LHCN-M2 (cell line): ENCODE data around the gene ZNF778. TPM values are rescaled to one million over a fixed set of nuclear protein-coding genes. Genes with fewer than 3 reads are reported as not detected.
"Not testable (repeated sequence)": the region's sequence is repeated elsewhere in the genome, so short reads cannot be mapped to it uniquely, and the experiment has no call there.

Experiments
- DNase-seq: peaks from one replicate; pipeline ENCODE4 v3.0.0-alpha.2; 2012; ENCODE audit warnings: low read depth
- total RNA-seq: library from RNA; depleted of rRNA; stranded (reverse); fragments of >200 nt; gene quantifications from 2 replicates; pipeline ENCODE4 v1.2.3, GENCODE V29; 2014

ZNF778 gene
- total RNA-seq, 1 experiment from 2014 or later = 7.6 TPM

GRCh38 chr16:89210904-89211515 lies 6.5 kb upstream of the ZNF778 start:
- no peak for DNase-seq

- DNase-seq = peak; percentile 69
Observed at GRCh38 chr16:89216315-89217137, 977 bp upstream of the ZNF778 start.

GRCh38 chr16:89217138-89217387 lies 440 bp upstream of the ZNF778 start:
- DNase-seq = no peak

GRCh38 chr16:89219365-89219764 lies 1.9 kb downstream of the ZNF778 start:
- no peak for DNase-seq

GRCh38 chr16:89221604-89222003 lies 4.1 kb downstream of the ZNF778 start:
- no peak for DNase-seq

- DNase-seq = no peak
Observed at GRCh38 chr16:89222931-89223330, 5.4 kb downstream of the ZNF778 start.

GRCh38 chr16:89224665-89225064 lies 7.2 kb downstream of the ZNF778 start:
- DNase-seq = no peak

GRCh38 chr16:89230255-89230654 lies 12.8 kb downstream of the ZNF778 start:
- peak; percentile 94 for DNase-seq

- no peak for DNase-seq
Observed at GRCh38 chr16:89232107-89232506, 14.6 kb downstream of the ZNF778 start.

GRCh38 chr16:89233678-89234490 lies 16.4 kb downstream of the ZNF778 start:
- DNase-seq = no peak

GRCh38 chr16:89237733-89238132 lies 20.2 kb downstream of the ZNF778 start:
- DNase-seq = no peak

- peak; percentile 67 for DNase-seq
Observed at GRCh38 chr16:89241187-89242007, 23.9 kb downstream of the ZNF778 start.

- DNase-seq = no peak
Observed at GRCh38 chr16:89242795-89243200, 25.3 kb downstream of the ZNF778 start.

GRCh38 chr16:89243664-89244063 lies 26.2 kb downstream of the ZNF778 start:
- DNase-seq = no peak

- not testable (repeated sequence) for DNase-seq
Observed at GRCh38 chr16:89244264-89244663, 26.8 kb downstream of the ZNF778 start.

GRCh38 chr16:89244754-89245153 lies 27.3 kb downstream of the ZNF778 start:
- DNase-seq = no peak

- DNase-seq = no peak
Observed at GRCh38 chr16:89246383-89246902, 28.9 kb downstream of the ZNF778 start.

- DNase-seq = peak; percentile 60
Observed at GRCh38 chr16:89246903-89247733, 29.6 kb downstream of the ZNF778 start.

- DNase-seq = not testable (repeated sequence)
Observed at GRCh38 chr16:89247734-89248075, 30.2 kb downstream of the ZNF778 start.

- no peak for DNase-seq
Observed at GRCh38 chr16:89248196-89248982, 30.9 kb downstream of the ZNF778 start.
